ENCODE results near the gene C6orf47. TPM values are rescaled to one million over a fixed set of nuclear protein-coding genes. Genes with fewer than 3 reads are reported as not detected.
A peak's percentile ranks its signal among the peaks of the same experiment; 100 is the strongest.

The C6orf47 gene
- polyA plus RNA-seq, 2 of the 4 experiments (the other 2 are of a cell fraction), result 6.0 to 13.6 TPM

DNA sequence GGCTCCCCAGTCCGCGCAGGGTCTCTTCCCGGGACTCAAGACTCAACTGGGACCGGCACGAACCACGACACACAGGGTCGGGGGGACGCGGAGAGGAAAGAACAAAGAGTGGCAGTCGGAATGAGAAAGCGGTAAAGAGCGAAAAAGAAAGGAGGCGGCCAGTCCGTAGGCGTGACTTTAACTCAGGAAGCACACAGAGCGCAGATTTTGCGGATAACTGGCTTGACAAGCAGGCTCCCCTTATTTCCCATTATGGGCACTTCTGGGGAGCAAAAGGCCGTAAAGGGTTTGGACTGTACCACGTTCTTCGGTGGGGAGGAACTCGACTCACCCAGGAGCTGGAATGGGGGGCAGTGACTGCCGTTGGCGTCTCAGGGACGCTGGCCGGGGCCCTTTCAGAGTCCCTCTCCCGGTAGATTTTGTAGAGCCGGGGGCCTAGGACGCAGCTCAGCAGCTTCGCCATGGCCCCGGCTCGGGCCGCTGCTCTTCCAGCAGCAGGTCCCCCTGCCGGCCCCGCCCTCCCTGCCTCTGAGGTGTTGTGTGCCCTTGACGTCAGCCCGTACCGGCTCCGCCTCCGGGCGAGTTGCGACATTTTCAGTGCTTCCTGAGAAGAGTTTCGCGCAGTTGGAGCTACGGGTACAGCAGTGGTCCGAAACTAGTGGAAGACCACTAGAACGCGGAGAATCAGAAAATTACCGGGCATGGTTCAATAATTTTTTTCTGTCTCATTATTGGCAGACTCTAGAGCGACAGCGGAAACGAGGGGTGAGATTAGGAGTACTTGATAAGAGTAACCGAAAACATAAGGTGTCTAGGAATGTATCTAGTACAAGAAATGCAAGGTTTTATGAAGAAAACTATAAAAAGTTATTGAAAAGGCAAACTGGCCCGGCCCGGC lies 42.5 kb upstream of the C6orf47 start, which contains the start of gene ABHD16A (continued):
- TF ChIP-seq, protein P1, sequence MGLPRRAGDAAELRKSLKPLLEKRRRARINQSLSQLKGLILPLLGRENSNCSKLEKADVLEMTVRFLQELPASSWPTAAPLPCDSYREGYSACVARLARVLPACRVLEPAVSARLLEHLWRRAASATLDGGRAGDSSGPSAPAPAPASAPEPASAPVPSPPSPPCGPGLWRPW (IDR thresholded peaks at IDR 0.05), result no peak
- TF ChIP-seq BHLHE40 (IDR thresholded peaks at IDR 0.05; ENCODE audit: low read depth, low read length) (no peak), RNF2 (IDR thresholded peaks at IDR 0.05; ENCODE audit: borderline replicate concordance, low read depth) (no peak), RFX5 (IDR thresholded peaks at IDR 0.05) (no peak), CBX8 (IDR thresholded peaks at IDR 0.05) (no peak), KDM1A (IDR thresholded peaks at IDR 0.05; ENCODE audit: low read depth) (no peak), HOXA7 (CRISPR knock-in tag; IDR thresholded peaks at IDR 0.05) (no peak), NPAS2 (CRISPR knock-in tag; IDR thresholded peaks at IDR 0.05; ENCODE audit: borderline replicate concordance) (no peak), TFCP2L1 (CRISPR knock-in tag; IDR thresholded peaks at IDR 0.05) (no peak), RARB (CRISPR knock-in tag; IDR thresholded peaks at IDR 0.05) (no peak), CEBPB (IDR thresholded peaks at IDR 0.05) (peak; percentile 90 to 99)

DNA sequence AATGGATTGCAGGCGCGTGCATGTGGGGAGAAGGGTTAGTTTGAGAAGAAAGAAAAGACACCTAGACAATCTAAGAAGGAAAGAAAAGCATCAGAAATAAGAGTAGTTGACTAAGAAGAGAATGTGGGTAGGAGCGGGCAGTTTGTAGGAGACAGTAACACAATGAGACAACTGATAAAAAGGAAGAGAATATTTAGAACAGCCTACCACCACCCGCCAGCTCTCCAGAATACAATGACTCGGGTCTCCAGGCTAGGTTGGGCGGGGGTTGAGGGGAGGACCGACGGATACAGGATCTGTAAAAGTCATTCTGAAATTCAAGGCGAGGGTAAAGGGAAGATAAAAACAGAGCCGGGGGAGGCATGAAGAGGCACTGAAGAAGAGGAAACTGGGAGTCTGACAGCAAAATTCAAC lies 41.8 kb upstream of the C6orf47 start:
- peak overlapping the region; percentile 84 to 92 for H3K27ac ChIP-seq
- FAIRE-seq, result no peak
- DNase-seq (ENCODE audit: low read depth in 1 of 2, low spot score in 1 of 2), result no peak
- WGBS (ENCODE audit: missing lambda C conversion rate), result 13% methylated on average over 10 of the region's 10 CpGs
- H3K9me3 ChIP-seq, result no peaks in the 10 kb centered on the region
- ATAC-seq, result peak; percentile 5 to 16; a peak in 3 of 6 replicates
- TF ChIP-seq ELK1 (IDR thresholded peaks at IDR 0.05; ENCODE audit: low read depth, low read length) (no peak), TP53 (CRISPR knock-in tag; IDR thresholded peaks at IDR 0.05) (no peak), RAD21 (conservative IDR thresholded peaks at IDR 0.05 in 1 of 2, IDR thresholded peaks at IDR 0.05 in 1 of 2) (no peak), RNF2 (IDR thresholded peaks at IDR 0.05; ENCODE audit: borderline replicate concordance, low read depth) (no peak), POLR2A (IDR thresholded peaks at IDR 0.05; ENCODE audit: low read length) (no peak), HOXA7 (CRISPR knock-in tag; IDR thresholded peaks at IDR 0.05) (no peak), ZFP36 (IDR thresholded peaks at IDR 0.05; ENCODE audit: borderline replicate concordance, partially characterized antibody) (no peak), MAFK (IDR thresholded peaks at IDR 0.05; ENCODE audit: partially characterized antibody) (no peak), FOSB (CRISPR knock-in tag; IDR thresholded peaks at IDR 0.05) (no peak), HEYL (CRISPR knock-in tag; IDR thresholded peaks at IDR 0.05) (no peak), ATOH8 (CRISPR knock-in tag; IDR thresholded peaks at IDR 0.05; ENCODE audit: low read depth) (no peak), USF2 (IDR thresholded peaks at IDR 0.05) (no peak), JUN (IDR thresholded peaks at IDR 0.05) (no peak)
- TF ChIP-seq, protein P1 (IDR thresholded peaks at IDR 0.05), result no peak
- peak overlapping the region; percentile 72 for H3K4me3 ChIP-seq
- POLR2A ChIA-PET, result interaction anchor here (1.2 kb wide), 3 partner anchors 27 to 160 kb away, joined by 3 to 4 read pairs (median 4); partner anchors contain the start of genes DDAH2, MSH5 and NEU1
- peak overlapping the region; percentile 81 for H3K4me2 ChIP-seq
- peaks cover 13% of the 10 kb centered on the region; the same call in 2 of the 3 replicates for H3K4me1 ChIP-seq
- CTCF ChIA-PET, result interaction anchor here (1.5 to 3.1 kb wide), 2 partner anchors 9 to 128 kb away, joined by 3 to 9 read pairs; no protein-coding TSS in a partner anchor

All from A549 (cell line).